DMS79 (cell line): Measurements from ENCODE around the gene PPP1R1A.

ENCODE experiments used
- DNase-seq: peaks from one replicate; lab custom pipeline; 2025; lab: John Stamatoyannopoulos, UW

Gene PPP1R1A

DNA sequence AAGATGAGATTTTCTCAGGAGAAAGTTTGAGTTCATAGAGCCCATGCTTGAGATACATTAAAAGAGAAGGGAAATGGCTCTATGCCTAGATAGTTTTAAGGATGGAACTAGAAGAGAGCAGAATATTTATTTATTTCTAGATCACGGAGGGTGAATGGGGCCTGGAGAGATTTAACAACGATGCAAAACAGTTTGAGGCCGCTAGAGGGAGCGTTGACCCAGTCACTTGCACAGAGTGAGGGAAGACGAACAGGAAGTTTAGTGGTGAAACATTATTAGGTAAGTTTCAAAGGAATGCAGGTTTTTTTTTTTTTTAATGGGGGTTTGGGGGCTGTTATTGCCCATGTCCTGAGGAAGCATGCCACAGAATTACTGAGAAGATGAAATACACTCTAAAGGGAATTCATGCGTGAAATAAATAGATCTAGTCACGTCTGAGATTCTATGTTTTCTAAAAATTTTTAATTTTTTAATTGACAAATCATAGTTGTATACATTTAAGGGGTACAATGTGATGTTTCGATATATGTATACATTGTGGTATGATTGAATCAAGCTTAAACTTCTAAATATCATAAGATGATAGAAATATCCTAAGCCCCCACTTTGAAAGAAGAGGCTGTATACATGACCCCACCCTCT, 14.8 kb upstream of the PPP1R1A start:
- no peak for DNase-seq

DNA sequence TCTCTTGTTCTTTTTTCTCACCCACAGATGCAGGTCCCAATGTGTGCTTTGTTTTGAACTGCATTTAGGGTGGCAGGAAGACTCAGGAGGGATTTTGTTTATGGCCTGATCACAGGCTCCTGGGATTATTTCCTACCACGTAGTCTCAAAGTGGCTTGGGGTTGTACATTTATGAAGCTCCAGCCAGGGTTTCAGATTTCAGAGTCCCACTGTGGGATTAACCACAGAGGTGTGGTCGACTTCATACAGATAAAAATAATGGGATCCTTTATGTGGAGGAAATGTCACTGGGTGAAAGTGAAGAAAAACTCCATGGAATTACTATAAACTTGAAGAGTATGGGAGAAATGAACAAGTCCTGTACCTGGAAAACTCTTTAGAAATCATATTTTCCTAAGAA, 14.2 kb upstream of the PPP1R1A start:
- no peak for DNase-seq

DNA sequence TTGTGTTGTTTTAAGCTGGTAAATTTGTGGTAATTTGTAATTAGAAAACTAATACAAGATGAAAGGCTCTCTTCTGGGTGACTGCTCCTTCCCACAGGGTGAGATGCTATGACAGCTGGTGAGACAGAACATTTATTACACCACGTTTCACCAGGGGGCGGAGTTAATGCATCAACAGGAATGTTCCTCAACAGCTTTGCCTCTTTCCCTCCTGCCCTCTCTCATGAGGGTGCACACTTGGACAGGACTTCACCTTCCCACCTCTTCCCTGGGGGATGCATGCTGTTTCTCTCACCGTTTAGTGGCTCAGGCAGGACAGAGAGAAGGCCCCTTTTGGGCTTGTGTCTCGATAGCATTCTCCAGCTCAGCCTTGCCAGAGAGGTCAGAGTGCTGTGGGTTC, 13.4 kb upstream of the PPP1R1A start:
- no peak for DNase-seq

DNA sequence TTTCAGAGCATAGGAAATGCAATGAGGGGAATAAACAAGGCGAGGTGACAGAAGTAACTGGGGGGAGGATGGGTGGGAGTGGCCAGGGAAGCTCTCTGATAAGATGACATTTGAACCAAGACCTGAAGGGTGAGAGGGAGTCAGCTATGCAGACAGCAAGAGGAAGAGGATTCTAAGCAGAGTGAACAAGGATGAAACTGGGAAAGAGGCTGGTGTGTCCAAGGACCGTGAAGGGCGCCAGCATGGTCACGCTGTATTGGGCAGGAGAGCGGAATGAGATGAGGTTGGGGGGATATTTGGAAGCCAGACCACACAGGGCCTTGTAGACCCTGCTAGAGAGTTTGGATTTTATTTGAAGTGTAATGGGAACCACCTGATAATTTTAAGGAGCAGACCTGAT, 10.5 kb upstream of the PPP1R1A start:
- no peak for DNase-seq

DNA sequence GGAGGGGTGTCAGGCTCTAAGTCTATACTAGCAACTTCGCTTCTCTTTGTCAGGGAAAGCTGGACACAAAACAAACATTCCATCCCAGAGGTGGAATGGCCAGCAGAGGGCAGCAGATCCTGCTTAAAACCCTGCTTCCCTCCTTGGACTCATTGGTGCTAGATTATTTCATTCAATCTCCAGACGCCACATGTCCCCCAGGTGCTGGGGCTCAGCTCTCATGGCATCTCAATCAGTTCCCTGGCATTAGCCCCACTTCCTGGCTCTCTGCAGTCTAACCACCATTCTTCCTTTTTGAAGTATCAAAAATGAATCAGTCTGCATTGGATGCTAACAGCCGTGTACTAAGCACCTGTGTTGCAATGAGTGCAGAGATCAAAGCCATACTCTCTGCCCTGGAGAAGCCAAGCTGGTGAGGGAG, 8.1 kb upstream of the PPP1R1A start:
- DNase-seq: no peak

DNA sequence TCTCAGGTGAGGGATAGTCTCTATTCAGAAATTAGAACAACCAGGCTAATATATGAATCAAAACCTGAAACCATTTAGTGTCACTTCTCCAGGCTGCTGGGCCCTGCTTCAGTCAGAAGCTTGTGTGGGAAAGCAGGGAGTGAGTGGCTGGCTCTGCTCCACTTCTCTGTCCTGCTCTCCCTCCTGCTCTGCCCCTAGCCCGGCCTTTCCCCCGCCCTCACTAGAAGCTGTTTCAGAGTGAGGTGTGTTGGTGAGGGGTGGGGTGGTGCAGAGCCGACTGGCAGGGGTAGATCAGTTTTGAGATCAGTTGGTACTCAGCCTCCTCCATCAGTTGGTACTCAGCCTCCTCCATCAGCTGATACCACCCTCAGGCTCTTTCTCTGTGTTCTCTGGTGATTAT, 7.0 kb upstream of the PPP1R1A start:
- DNase-seq: no peak

DNA sequence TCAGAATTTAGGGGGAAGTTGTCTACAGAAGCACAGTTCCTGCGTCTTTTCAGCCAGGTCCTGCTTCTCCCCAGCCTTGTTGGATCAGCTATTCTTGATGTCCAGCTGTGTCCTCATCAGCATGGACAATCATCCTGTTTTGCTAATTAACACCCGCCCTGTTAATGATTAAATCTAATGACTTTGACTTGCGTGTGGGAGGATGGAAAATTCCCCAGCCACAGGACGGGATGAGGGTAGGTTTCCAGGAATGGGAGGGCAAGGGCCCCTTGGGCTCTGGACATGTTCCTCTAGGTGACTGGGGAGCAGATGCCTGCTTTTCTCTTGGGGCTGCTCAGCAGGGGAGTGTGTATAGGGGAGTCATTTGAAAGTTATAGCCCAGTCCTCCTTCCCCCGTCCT, 5.3 kb upstream of the PPP1R1A start:
- no peak for DNase-seq

DNA sequence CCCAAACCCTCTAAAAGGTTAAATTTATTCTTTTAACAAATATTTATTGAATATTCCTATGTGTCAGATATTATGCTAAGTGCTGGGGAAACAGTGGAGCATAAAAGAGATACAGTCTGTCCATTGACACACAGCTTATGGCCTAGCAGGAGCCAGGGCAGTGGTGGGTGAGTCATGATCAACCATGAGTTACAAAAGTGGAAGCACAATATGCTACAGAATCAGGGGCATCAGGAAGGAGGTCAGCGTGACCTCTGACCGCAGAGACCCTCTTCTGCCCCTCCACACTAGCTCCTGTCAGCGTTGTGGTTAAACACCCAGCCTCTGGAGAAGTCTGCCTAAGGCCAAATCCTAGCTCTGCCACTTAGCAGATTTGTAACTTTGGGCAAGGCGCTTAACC, 4.7 kb upstream of the PPP1R1A start:
- DNase-seq: no peak

DNA sequence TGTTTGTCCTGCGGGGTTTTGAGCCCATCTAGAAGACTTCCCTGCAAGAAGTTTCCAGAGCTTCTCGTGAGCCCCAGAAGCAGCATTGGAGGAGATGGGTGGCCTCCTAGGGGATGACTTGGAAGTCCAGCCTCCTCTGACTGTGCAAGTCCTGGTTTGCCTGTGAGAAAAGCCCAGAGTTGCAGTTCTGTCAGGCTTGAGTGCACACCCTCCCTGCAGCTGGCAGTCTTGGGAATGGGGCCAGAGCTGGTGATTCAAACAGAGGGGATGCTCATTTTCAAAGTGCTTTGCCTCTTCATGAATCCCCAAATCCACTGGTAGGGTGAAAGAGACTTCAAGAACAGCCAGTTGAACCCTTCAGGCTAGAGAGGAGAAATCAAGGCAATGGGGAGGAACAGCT, 3.9 kb upstream of the PPP1R1A start:
- DNase-seq: no peak

DNA sequence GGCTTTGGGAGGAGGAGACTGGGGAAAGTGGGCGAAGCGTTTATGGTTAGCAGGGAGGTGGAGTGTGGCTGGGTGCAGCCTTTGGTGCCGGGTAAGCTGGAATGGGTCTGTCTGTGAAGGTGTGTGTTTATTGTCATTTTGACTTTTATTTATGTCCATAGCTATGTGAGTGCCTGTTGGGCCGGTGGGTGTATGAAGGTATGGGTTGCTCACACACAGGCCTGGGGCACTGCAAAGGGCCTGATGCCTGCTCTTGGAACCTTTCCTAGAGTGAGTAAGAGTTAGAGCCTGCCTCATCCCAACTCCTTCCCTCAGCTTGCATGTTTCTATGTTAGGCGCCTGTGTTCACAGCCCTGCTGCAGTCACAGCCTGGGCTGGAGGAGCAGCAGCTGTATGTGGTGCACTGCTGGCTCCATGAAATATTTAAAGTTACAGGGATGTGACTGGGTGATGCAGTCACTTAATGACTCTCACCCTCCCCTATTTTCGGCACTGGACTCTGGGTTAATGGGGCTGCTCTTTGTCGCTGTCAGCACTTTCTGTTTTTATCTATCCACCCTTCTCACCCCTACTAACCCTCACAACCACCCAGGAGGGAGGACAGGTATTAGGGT, 2.6 kb upstream of the PPP1R1A start:
- DNase-seq: no peak

DNA sequence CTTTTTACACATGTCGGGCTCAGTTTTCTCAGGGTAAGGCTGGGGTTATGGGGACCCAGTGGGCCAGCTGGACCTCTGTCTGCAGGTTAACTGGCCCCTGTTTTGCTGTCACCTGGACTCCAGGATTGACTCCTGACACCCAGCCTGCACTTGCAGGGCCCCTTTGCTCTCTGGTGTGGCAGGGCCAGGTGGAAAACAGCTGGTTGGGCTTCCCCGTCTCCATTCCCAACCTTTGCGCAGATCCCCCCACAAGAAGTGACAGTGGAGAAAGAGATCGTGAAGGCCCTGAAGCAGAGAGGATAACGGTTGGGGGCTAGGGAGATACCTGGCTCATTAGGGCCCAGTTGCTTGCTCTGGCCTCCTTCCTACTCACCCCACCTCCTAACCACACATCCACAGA, 1.5 kb upstream of the PPP1R1A start:
- no peak for DNase-seq

DNA sequence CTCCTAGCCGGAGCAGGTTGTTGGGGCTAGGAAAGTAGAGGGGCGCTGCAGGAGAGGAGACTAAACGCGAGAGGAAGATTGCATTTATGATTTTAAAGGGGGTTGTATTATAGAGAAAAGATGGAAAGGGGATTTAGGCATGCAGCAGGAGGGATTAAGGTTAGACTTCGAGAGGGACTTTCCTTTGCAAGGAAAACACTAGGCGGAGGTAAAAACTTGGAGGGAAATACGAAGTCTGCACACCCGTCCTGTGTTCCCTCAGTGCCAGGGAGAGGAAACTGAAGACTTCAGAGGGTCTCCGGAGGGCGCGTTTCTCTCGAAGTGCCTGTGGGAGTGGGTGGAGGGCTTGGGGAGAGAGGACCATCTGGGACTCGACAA, 420 bp upstream of the PPP1R1A start:
- DNase-seq: no peak

DNA sequence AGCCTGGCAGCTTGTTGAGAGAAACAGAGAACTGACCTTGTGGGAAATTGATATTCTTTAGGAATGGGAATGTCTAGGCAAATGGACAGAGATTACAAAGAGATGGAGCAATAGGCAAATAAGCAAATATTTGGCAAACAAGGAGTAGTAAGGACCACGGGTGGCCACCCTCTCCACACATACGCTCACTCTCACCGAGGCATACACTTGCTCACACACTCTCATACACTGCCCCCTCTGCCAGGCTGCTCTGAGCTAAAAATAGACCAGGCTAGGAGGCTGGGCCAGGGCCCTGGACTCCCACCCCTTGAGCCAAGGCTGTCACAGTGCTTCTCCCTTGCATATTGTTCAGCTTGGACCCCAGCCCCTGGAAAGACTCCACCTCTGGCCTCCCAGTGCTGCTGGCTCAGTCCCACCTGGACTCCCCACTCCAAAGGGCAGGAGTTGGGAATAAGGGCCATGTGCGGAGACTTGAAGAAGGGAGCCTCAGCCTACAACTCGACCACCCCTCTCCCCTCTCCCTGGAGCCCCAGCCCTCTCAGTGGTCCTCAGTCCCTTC, 1.1 kb downstream of the PPP1R1A start:
- no peak for DNase-seq

DNA sequence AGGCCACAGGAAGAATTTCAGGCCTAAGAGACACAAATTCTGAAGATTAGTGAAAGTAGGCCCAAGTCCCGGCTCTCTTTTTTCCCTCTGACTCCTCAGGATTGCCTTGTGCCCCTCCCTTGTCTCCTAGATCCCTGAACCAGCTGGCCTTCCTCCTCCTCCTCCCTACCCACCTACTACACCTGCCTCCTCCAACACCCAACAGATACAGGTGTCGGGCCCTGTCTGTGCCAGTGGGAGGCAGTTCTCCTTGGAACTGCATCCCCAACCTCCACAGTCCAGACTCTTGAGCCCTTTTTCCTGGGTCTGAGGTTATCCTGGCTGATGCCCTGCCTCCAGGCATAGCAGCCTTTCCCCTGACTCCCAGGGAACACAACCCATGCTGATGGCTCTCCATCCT, 1.8 kb downstream of the PPP1R1A start:
- DNase-seq: no peak

DNA sequence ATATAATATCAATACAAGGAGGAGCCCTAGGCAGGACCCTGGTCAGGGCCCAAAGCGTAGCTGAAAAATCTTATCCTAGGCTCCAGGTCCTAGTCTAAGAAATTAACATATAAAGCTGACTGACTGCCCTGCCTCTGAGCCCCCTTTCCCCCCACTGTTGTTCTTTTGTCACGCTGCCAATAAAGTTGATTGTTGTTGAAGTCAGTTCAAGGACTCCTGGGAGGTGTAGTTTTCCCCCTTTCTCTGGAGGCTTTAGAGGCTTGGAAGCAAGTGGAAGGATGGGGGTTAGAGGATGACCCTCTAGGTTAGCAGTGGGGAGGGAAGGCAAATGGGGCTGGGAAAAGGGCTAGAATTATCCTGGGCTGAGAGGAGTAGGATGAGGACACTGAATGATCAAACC, 3.2 kb downstream of the PPP1R1A start:
- no peak for DNase-seq

DNA sequence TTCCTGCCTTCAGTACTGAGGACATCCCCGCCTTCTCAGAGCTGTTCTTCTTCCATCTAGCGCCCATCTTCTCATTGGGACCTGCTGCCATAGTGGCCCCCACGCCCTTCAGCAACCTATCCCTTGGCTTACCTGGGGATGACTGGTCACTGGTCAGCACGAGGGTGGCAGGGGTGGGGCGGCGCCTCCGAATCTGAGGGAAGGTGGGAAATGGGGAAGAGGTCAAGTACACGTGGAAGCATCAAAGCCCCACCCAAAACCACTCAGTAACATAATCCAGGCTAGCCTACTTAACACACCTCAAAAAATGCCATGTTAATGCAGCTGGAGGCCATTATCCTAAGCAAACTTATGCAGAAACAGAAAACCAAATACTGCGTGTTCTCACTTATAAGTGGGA, 4.3 kb downstream of the PPP1R1A start:
- DNase-seq: no peak

DNA sequence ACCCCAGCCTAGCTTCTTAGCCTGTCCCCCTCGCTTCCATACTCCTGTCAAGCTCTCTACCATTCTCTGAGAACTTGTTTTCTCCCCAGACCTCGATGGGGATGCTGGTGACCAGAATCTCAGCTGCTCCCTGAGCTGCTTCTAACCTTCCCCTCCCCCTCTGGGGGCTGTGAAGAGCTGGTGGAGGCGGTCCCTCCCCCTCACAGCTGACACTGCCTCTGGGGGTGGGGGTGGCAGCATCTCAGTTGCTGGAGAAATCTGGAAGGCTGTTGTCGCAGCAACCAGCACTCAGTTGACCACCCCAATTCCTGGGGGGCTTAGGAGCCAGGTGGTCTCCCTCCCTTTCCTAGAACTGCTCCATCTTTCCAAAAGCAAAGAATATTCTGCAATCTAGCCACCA, 4.7 kb downstream of the PPP1R1A start:
- no peak for DNase-seq

DNA sequence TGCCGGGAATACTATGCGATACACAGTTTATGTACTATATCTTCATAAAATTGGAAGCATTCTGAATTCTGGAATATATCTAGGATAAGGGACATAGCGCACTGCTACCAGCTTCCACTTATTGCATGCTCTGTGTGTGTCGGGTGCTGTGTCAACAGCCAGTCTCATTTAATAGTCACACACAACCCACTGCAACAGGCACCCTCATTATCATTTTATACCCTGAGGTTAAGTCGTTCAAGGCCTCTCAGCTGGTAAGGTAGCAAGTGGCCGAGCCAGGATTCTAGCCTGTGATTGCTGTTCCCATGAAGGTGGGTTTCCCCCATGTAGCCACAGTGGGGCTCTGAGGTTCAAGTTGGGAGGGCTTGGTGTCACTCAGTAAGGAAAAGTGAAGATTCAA, 7.0 kb downstream of the PPP1R1A start:
- DNase-seq: no peak

DNA sequence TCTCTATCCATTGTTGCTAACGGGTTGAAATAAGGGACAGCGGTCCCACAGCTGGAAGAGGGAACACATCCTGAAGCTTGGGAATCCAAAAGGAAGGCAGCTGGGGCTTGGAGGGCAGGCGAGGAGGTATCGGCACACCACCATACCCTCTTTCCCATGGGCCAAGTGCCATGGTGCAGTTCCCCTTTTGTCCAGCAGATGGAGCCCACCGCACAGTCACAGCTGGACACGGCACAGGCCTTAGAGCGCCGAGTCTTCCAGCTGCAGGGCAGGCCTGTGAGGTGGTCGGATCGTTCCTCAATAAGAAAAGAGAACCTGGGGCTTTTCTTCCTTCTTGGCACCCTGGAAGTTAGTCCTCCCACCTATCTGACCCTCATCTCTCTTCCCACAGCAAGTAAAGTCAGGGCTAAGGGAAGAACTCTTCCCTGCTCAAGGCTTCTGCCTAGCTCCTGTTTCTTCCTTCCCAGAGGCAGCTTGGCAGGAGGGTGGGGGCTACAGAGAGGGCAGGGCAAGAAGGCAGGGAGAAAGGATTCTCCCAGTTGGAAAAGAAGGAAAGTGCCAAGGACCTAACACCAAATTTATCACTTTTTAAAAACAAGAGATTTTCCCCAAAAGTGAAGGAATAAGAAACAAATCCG, 8.6 kb downstream of the PPP1R1A start:
- no peak for DNase-seq

DNA sequence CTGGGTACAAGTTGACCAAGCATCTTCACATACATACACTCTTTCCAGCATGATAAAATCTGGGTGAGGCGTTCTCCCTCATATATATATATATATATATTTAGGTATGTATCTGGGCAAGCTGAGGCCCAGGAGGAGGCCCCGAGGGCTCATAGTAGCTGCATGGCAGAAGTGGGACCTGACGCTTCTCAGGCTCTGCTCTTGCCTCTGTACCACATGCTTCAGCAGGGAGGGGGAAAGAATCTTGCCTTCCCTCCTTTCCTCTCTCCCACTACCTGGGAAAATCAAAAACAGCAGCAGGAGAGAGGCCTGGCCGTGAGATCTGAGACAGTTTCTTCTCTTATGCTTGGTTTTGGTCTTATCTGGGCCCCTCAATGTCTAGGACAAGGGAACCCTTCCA, 9.2 kb downstream of the PPP1R1A start:
- DNase-seq: no peak

DNA sequence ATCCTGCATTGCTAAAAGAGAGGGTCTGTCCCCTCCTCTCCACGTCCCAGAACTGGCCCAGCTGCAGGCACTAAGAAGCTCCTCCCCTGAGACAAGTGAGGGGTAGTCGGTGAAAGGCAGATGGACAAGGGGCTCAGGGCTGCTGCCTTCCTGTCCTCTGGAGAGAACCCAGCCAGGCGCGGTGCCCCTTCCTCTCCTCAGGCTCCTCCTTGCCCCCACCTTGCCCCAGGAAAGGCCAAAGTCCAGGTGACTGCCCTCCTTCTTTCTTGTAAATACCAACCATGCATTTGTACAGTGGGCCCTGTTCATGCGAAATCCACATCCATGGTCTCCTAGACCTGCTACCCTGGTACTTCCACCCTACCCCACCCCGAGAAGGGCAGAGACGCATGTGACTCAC, 9.7 kb downstream of the PPP1R1A start:
- DNase-seq: no peak

DNA sequence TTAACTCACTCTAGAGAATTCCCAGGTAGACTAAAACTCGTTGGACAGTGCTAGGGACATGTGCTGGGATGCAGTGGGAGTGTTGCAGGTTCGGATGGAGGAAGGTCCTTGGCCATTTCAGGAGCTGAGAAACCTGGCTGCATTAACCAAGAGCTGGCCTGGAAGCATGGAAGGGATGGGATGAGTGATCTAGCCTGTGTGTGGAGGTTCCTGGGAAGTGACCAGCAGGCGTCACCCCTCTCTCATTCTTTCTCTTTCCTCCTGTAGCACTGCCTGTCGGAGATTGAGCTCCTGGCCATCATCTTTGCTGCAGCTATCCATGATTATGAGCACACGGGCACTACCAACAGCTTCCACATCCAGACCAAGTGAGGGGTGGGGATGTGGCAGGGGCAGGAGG, 15.6 kb downstream of the PPP1R1A start:
- DNase-seq: no peak
